K562 (cell line): ENCODE data around the gene LMNB1. TPM values are rescaled to one million over a fixed set of nuclear protein-coding genes. Genes with fewer than 3 reads are reported as not detected.
"Not testable (repeated sequence)": the region's sequence is repeated elsewhere in the genome, so short reads cannot be mapped to it uniquely, and the experiment has no call there.

Experiments
- ATAC-seq: fragments of 200-7000 bp; cut with Tn5 transposase; 3 replicates; pipeline ENCODE4 v1.9.1; 2020; ENCODE audit warnings: moderate library complexity
- BruUV-seq: library from RNA; stranded (reverse); fragments of 400-500 nt; replicated peaks from 2 replicates; lab custom pipeline; 2021; lab: Mats Ljungman, UMichigan
- CTCF ChIA-PET: fragments of 300-600 bp; formaldehyde crosslinking; extraction: SDS; loops from one replicate; lab custom pipeline; 2021; ENCODE audit warnings: low intra/inter-chr PET ratio; lab: Yijun Ruan, JAX
- POLR2A ChIA-PET: fragments of 300-600, 350-650 bp; sonication (Branson Sonifier 250); formaldehyde crosslinking; extraction: SDS; loops from one replicate; lab custom pipeline; 2021; ENCODE audit warnings: antibody characterized with exemption, inconsistent platforms; lab: Yijun Ruan, JAX
- DNase-seq, 4 experiments: peaks; one replicate each; pipeline versions ENCODE4 v3.0.0 to v3.0.0-alpha.2; 2011 to 2018; ENCODE audit warnings: low spot score in 3 of 4, mixed read lengths in 3 of 4; ENCODE audit errors: extremely low read depth in 1 of 4
- FAIRE-seq: peaks from 2 replicates; lab custom pipeline; 2011; peaks lifted over from hg19 to GRCh38; lab: Jason Lieb, UNC
- H2AFZ ChIP-seq: 2 replicates; pipeline ENCODE4 v1.6.0; 2011; ENCODE audit warnings: low read depth, low read length, control low read depth, inconsistent platforms
- H3K27ac ChIP-seq: fragments of 200-600 bp; 3 replicates; pipeline ENCODE4 v1.8.0; 2011; ENCODE audit warnings: low read depth, mild to moderate bottlenecking, control low read depth, inconsistent platforms, low read length, moderate library complexity, mixed read lengths; ENCODE audit errors: extremely low read depth
- H3K27me3 ChIP-seq, 2 experiments: fragments of 300-600 bp in 1 of 2; 2 replicates in 1 of 2; 3 replicates in 1 of 2; pipeline versions ENCODE4 v1.6.0 to v1.8.0; 2011; ENCODE audit warnings: inconsistent platforms in 2 of 2, low read length in 2 of 2, mild to moderate bottlenecking in 1 of 2, mixed read lengths in 1 of 2, moderate library complexity in 1 of 2; ENCODE audit not compliant: control insufficient read depth in 2 of 2, insufficient read depth in 2 of 2
- H3K36me3 ChIP-seq: fragments of 300-600 bp; 3 replicates; pipeline ENCODE4 v1.8.0; 2011; ENCODE audit warnings: mild to moderate bottlenecking, low read length, inconsistent platforms; ENCODE audit not compliant: control insufficient read depth, insufficient read depth
- H3K4me1 ChIP-seq, 2 experiments: fragments of 200-600 bp in 1 of 2; replicated peaks in 1 of 2; 2 replicates in 1 of 2; 3 replicates in 1 of 2; pipeline versions ENCODE4 v1.5.1 to v1.8.0; 2011; ENCODE audit warnings: inconsistent platforms in 2 of 2, low read length in 2 of 2, mild to moderate bottlenecking in 1 of 2, mixed read lengths in 1 of 2, moderate library complexity in 1 of 2; ENCODE audit not compliant: control insufficient read depth in 2 of 2, insufficient read depth in 2 of 2
- H3K4me2 ChIP-seq: 2 replicates; pipeline ENCODE4 v1.6.1; 2011; ENCODE audit warnings: low read length, control low read depth, inconsistent platforms, mixed read lengths; ENCODE audit not compliant: insufficient read depth
- H3K4me3 ChIP-seq: fragments of 200-600 bp; sonication (generic), shearing (Covaris generic); 2 replicates; pipeline ENCODE4 v1.5.1; 2016; ENCODE audit warnings: control low read depth, inconsistent platforms
- H3K79me2 ChIP-seq: fragments of 200-600 bp; 3 replicates; pipeline ENCODE4 v1.8.0; 2011; ENCODE audit warnings: low read length, inconsistent platforms; ENCODE audit not compliant: control insufficient read depth, insufficient read depth
- H3K9ac ChIP-seq, 2 experiments: 2 replicates each; pipeline versions ENCODE4 v1.6.0 to v1.6.1; 2011; ENCODE audit warnings: low read depth in 2 of 2, low read length in 2 of 2, control low read depth in 1 of 2, inconsistent platforms in 1 of 2, mild to moderate bottlenecking in 1 of 2, mixed read lengths in 1 of 2; ENCODE audit not compliant: insufficient read depth in 1 of 2
- H3K9me1 ChIP-seq: one replicate; pipeline ENCODE4 v1.6.0; 2011; ENCODE audit warnings: inconsistent platforms, mild to moderate bottlenecking, low read length, moderate library complexity; ENCODE audit not compliant: control insufficient read depth, insufficient read depth
- H3K9me3 ChIP-seq: replicated peaks from 2 replicates; pipeline ENCODE4 v1.5.1; 2011; ENCODE audit warnings: low read depth, low read length, inconsistent platforms; ENCODE audit not compliant: control insufficient read depth, insufficient read depth
- H4K20me1 ChIP-seq: replicated peaks from 2 replicates; pipeline ENCODE4 v1.6.1; 2011; ENCODE audit warnings: low read length, inconsistent platforms, mixed read lengths; ENCODE audit not compliant: control insufficient read depth, insufficient read depth
- ZNF134 ChIP-seq: fragments of 250-450 bp; sonication (Bioruptor Pico); conservative IDR thresholded peaks from 2 replicates; pipeline ENCODE4 v1.4.0; 2020
- WGBS: fragments of 100-300 bp; shearing (Covaris generic); methylation state at CpG from one replicate; pipeline ENCODE4 v1.1.6; 2016; ENCODE audit warnings: low coverage, mixed read lengths; ENCODE audit not compliant: insufficient coverage; ENCODE audit errors: missing lambda C conversion rate; 5-methylcytosine and 5-hydroxymethylcytosine counted together
- in situ Hi-C: fragments of 300-500 bp; cut with MboI; formaldehyde crosslinking; loops from 4 replicates; pipeline ENCODE4 v1.15.0; 2018; ENCODE audit warnings: inconsistent platforms, mixed read lengths
- intact Hi-C: fragments of 100-400 bp; cut with micrococcal nuclease; formaldehyde crosslinking; loops from 2 replicates; pipeline ENCODE4 v1.14.2; 2022
- polyA plus RNA-seq, 8 experiments: library from polyadenylated mRNA; depleted of rRNA in 4 of 8; stranded (reverse) in 5 of 8; unstranded in 3 of 8; fragments of >200 nt; fragmentation: Nextera tagmentation in 2 of 8; fragmentation: Illumina TruSeq in 1 of 8; extraction: Ambion mirVana in 2 of 8; extraction: Trizol in 1 of 8; gene quantifications; 2 replicates each; pipeline versions ENCODE4 v1.2.1 to v1.2.3, GENCODE V29; 2011 to 2014; ENCODE audit warnings: inconsistent platforms in 1 of 8, missing spikeins in 1 of 8
- total RNA-seq, 7 experiments: library from RNA; depleted of rRNA in 6 of 7; stranded (reverse); fragments of >200 nt in 6 of 7; fragmentation: Illumina TruSeq in 2 of 7; extraction: Trizol in 2 of 7; gene quantifications; 2 replicates each; pipeline versions ENCODE4 v1.2.1 to v1.2.3, GENCODE V29; 2011 to 2021; ENCODE audit warnings: low replicate concordance in 1 of 7
- TF ChIP-seq, protein P1 (sequence below): sonication (generic); formaldehyde crosslinking; IDR thresholded peaks from 2 replicates; pipeline ENCODE4 v1.9.0; 2022; ENCODE audit warnings: mild to moderate bottlenecking, missing genetic modification reagents
- TF ChIP-seq, protein P2 (sequence below): sonication (generic); formaldehyde crosslinking; IDR thresholded peaks from 2 replicates; pipeline ENCODE4 v1.8.0; 2022; ENCODE audit warnings: mild to moderate bottlenecking, missing genetic modification reagents

LMNB1 gene
- total and polyA plus RNA-seq, 9 of the 15 experiments (the other 6 are each of a cell fraction or from before 2014, with no cell fraction given), result 2.8 to 190 (median 131) TPM

DNA sequence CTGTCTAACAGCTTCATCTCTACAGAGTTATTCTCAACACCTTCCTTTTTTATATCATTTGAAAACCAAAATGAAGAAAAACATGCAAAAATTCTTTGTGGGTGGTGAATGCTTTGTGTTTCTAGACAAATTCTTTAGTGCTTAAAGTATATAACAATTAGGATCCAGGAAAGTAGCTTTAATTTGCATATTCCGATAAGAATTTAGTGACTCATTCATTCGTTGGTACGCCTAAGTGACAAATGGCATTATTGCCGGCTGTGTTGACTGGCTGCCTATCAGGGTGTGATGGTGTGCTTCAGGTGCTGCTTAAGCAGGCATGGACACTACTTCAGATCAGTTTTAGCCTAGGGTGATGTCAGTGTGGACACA lies 35.2 kb downstream of the LMNB1 start (continued):
- TF ChIP-seq, protein P1, sequence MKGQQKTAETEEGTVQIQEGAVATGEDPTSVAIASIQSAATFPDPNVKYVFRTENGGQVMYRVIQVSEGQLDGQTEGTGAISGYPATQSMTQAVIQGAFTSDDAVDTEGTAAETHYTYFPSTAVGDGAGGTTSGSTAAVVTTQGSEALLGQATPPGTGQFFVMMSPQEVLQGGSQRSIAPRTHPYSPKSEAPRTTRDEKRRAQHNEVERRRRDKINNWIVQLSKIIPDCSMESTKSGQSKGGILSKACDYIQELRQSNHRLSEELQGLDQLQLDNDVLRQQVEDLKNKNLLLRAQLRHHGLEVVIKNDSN (CRISPR knock-in tag), result no peak
- TF ChIP-seq ZNF134, result no peak
- TF ChIP-seq, protein P2, sequence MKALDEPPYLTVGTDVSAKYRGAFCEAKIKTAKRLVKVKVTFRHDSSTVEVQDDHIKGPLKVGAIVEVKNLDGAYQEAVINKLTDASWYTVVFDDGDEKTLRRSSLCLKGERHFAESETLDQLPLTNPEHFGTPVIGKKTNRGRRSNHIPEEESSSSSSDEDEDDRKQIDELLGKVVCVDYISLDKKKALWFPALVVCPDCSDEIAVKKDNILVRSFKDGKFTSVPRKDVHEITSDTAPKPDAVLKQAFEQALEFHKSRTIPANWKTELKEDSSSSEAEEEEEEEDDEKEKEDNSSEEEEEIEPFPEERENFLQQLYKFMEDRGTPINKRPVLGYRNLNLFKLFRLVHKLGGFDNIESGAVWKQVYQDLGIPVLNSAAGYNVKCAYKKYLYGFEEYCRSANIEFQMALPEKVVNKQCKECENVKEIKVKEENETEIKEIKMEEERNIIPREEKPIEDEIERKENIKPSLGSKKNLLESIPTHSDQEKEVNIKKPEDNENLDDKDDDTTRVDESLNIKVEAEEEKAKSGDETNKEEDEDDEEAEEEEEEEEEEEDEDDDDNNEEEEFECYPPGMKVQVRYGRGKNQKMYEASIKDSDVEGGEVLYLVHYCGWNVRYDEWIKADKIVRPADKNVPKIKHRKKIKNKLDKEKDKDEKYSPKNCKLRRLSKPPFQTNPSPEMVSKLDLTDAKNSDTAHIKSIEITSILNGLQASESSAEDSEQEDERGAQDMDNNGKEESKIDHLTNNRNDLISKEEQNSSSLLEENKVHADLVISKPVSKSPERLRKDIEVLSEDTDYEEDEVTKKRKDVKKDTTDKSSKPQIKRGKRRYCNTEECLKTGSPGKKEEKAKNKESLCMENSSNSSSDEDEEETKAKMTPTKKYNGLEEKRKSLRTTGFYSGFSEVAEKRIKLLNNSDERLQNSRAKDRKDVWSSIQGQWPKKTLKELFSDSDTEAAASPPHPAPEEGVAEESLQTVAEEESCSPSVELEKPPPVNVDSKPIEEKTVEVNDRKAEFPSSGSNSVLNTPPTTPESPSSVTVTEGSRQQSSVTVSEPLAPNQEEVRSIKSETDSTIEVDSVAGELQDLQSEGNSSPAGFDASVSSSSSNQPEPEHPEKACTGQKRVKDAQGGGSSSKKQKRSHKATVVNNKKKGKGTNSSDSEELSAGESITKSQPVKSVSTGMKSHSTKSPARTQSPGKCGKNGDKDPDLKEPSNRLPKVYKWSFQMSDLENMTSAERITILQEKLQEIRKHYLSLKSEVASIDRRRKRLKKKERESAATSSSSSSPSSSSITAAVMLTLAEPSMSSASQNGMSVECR, result no peak

DNA sequence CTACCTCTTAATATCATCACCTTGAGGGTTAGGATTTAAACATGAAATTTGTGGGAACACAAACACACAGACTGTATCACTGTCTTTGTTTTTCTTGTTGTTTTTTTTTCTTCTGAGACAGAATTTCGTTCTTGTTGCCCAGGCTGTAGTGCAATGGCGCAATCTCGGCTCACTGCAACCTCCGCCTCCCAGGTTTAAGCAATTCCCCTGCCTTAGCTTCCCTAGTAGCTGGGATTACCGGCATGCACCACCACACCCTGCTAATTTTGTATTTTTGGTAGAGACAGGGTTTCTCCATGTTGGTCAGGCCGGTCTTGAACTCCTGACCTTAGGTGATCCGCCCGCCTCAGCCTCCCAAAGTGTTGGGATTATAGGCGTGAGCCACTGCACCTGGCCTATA lies 36.9 kb downstream of the LMNB1 start:
- H2AFZ ChIP-seq, H3K27me3 ChIP-seq, H3K4me2 ChIP-seq, DNase-seq, H3K4me1 ChIP-seq, H3K9me1 ChIP-seq, H3K4me3 ChIP-seq, in situ Hi-C loops, ATAC-seq, H3K27ac ChIP-seq, H3K9ac ChIP-seq, CTCF ChIA-PET, H3K9me3 ChIP-seq, FAIRE-seq, H4K20me1 ChIP-seq, BruUV-seq, intact Hi-C loops: not testable (repeated sequence)
- peaks cover 38% of the 10 kb centered on the region for H3K79me2 ChIP-seq
- WGBS, result 97% methylated on average over 9 of the region's 9 CpGs
- H3K36me3 ChIP-seq, result peaks cover 95% of the 10 kb centered on the region
- POLR2A ChIA-PET, result interaction anchor here (1.4 kb wide), 1 partner anchor 12 kb away, joined by 3 read pairs; no protein-coding TSS in a partner anchor
